DND-41 (cell line): ENCODE data around the gene FOXA2.

Experiments
- ATAC-seq: fragments of 200-7000 bp; cut with Tn5 transposase; 3 replicates; pipeline ENCODE4 v1.9.1; 2021; ENCODE audit warnings: low read depth; ENCODE audit not compliant: insufficient read depth
- DNase-seq: peaks from one replicate; pipeline ENCODE4 v3.0.0-alpha.2; 2020
- H2AFZ ChIP-seq: 2 replicates; pipeline ENCODE4 v1.6.0; 2012; ENCODE audit warnings: low read depth, low read length
- H3K27ac ChIP-seq: 2 replicates; pipeline ENCODE4 v1.5.1; 2012; ENCODE audit warnings: low read length, inconsistent platforms
- H3K27me3 ChIP-seq: fragments of 200-600 bp; sonication (generic); 2 replicates; pipeline ENCODE4 v1.6.0; 2012; ENCODE audit warnings: low read length, mild to moderate bottlenecking, inconsistent platforms; ENCODE audit not compliant: insufficient read depth, poor library complexity
- H3K36me3 ChIP-seq: 2 replicates; pipeline ENCODE4 v1.5.1; 2012; ENCODE audit warnings: low read length, inconsistent platforms; ENCODE audit not compliant: insufficient read depth
- H3K4me1 ChIP-seq: 2 replicates; pipeline ENCODE4 v1.5.1; 2012; ENCODE audit warnings: mild to moderate bottlenecking, low read length; ENCODE audit not compliant: insufficient read depth
- H3K4me2 ChIP-seq: 2 replicates; pipeline ENCODE4 v1.6.0; 2012; ENCODE audit warnings: mild to moderate bottlenecking, moderate library complexity, low read length, inconsistent platforms; ENCODE audit not compliant: insufficient read depth
- H3K4me3 ChIP-seq, 2 experiments: fragments of 200-600 bp in 1 of 2; shearing (Covaris generic) in 1 of 2; 2 replicates each; pipeline ENCODE4 v1.5.1; 2012 to 2016; ENCODE audit warnings: inconsistent platforms in 2 of 2, low read length in 2 of 2, mild to moderate bottlenecking in 2 of 2, low read depth in 1 of 2, moderate library complexity in 1 of 2
- H3K79me2 ChIP-seq: 2 replicates; pipeline ENCODE4 v1.6.0; 2012; ENCODE audit warnings: low read length, inconsistent platforms; ENCODE audit not compliant: insufficient read depth
- H3K9ac ChIP-seq: 2 replicates; pipeline ENCODE4 v1.6.0; 2012; ENCODE audit warnings: low read depth, mild to moderate bottlenecking, inconsistent platforms, low read length, moderate library complexity
- H3K9me3 ChIP-seq: 2 replicates; pipeline ENCODE4 v1.5.1; 2012; ENCODE audit warnings: low read length, moderate library complexity, mild to moderate bottlenecking, inconsistent platforms; ENCODE audit not compliant: insufficient read depth, severe bottlenecking
- H4K20me1 ChIP-seq: 2 replicates; pipeline ENCODE4 v1.6.0; 2012; ENCODE audit warnings: low read length; ENCODE audit not compliant: insufficient read depth
- CTCF ChIP-seq: IDR thresholded peaks from 2 replicates; pipeline ENCODE4 v1.5.1; 2012; ENCODE audit warnings: borderline replicate concordance, low read length, moderate library complexity, mild to moderate bottlenecking; ENCODE audit not compliant: poor library complexity, severe bottlenecking; ENCODE audit errors: extremely low read depth
- EZH2 ChIP-seq: IDR thresholded peaks from 3 replicates; pipeline ENCODE4 v1.6.1; 2012; ENCODE audit warnings: borderline replicate concordance, low read depth, mild to moderate bottlenecking, moderate library complexity, low read length, inconsistent platforms; ENCODE audit not compliant: severe bottlenecking

Gene FOXA2

GRCh38 chr20:22546344-22546743, 38.0 kb downstream of the FOXA2 start:
- DNase-seq = no peak
- Histone ChIP-seq H3K27me3 (peaks cover 14% of the 10 kb centered on the region), H3K27ac (no peak overlapping the region)

GRCh38 chr20:22545045-22545444, 39.3 kb downstream of the FOXA2 start:
- no peak overlapping the region for H3K27ac ChIP-seq
- no peak overlapping the region for H3K4me2 ChIP-seq
- no peak overlapping the region for H2AFZ ChIP-seq
- ATAC-seq = no peak
- no peaks in the 10 kb centered on the region for H3K36me3 ChIP-seq
- H3K9me3 ChIP-seq = no peaks in the 10 kb centered on the region
- no peak overlapping the region for H3K4me3 ChIP-seq
- H3K79me2 ChIP-seq = no peaks in the 10 kb centered on the region
- no peak for TF ChIP-seq CTCF
- TF ChIP-seq EZH2 = no peak
- peaks cover 13% of the 10 kb centered on the region for H3K27me3 ChIP-seq
- H3K9ac ChIP-seq = no peak overlapping the region
- H3K4me1 ChIP-seq = no peaks in the 10 kb centered on the region
- DNase-seq = no peak
- no peaks in the 10 kb centered on the region for H4K20me1 ChIP-seq

More at GRCh38 chr20:22546344-22546743, 38.0 kb downstream of the FOXA2 start:
- TF ChIP-seq EZH2 (no peak), CTCF (no peak)
- H3K79me2 ChIP-seq = no peaks in the 10 kb centered on the region
- H3K9ac ChIP-seq = no peak overlapping the region
- H3K4me3 ChIP-seq = no peak overlapping the region
- H2AFZ ChIP-seq = no peak overlapping the region
- no peak for ATAC-seq
- H4K20me1 ChIP-seq = no peaks in the 10 kb centered on the region
- H3K4me1 ChIP-seq = no peaks in the 10 kb centered on the region
- no peaks in the 10 kb centered on the region for H3K9me3 ChIP-seq
- H3K36me3 ChIP-seq = no peaks in the 10 kb centered on the region
- no peak overlapping the region for H3K4me2 ChIP-seq

DNA sequence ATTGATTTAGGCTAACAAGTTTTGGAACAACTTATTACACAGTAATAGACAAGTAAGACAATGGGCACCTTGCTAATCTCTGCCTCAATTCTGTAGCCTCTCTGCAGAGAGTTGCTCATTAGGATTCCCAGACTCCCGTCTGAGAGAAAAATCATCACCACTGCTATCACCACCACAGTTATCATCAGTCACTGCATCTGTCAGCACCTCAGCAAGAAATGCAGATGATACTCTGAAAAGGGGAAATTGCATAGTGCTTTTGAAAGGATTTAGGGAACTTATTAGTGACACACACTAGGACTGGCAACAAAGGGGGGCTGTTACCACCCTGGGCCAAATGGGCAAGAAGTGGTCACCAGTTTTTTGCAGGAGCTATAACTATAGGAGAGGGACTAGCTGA, 39.9 kb downstream of the FOXA2 start:
- Histone ChIP-seq H2AFZ (no peak overlapping the region), H3K9me3 (no peaks in the 10 kb centered on the region), H3K4me2 (no peak overlapping the region), H3K9ac (no peak overlapping the region), H3K79me2 (no peaks in the 10 kb centered on the region), H3K27me3 (peaks cover 13% of the 10 kb centered on the region), H3K4me3 (no peak overlapping the region), H3K4me1 (no peaks in the 10 kb centered on the region), H3K27ac (no peak overlapping the region), H4K20me1 (no peaks in the 10 kb centered on the region), H3K36me3 (no peaks in the 10 kb centered on the region)
- ATAC-seq (no peak), DNase-seq (no peak)
- TF ChIP-seq CTCF (no peak), EZH2 (no peak)

DNA sequence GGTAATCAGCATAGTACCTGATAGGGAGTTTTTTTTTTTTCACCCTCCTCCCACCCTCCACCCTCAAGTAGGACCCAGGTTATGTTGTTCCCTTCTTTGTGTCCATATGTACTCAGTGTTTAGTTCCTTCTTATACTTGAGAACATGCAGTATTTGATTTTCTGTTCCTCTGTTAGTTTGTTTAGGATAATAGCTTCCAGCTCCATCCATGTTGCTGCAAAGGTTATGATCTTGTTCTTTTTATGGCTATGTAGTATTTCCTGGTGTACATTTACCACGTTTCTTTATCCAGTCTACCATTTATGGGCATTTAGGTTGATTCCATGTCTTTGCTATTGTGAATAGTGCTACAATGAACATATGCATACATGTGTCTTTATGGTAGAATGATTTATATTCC, 41.9 kb downstream of the FOXA2 start:
- Histone ChIP-seq H3K36me3 (no peaks in the 10 kb centered on the region), H3K27me3 (peaks cover 10% of the 10 kb centered on the region), H3K4me2 (no peak overlapping the region), H3K27ac (no peak overlapping the region), H3K9me3 (no peaks in the 10 kb centered on the region), H2AFZ (no peak overlapping the region), H3K9ac (no peak overlapping the region), H3K4me1 (no peaks in the 10 kb centered on the region), H4K20me1 (no peaks in the 10 kb centered on the region), H3K4me3 (no peak overlapping the region), H3K79me2 (no peaks in the 10 kb centered on the region)
- DNase-seq (no peak), ATAC-seq (no peak)
- TF ChIP-seq EZH2 (no peak), CTCF (no peak)
